ENCODE results near the gene GALNT9. TPM values are rescaled to one million over a fixed set of nuclear protein-coding genes. Genes with fewer than 3 reads are reported as not detected.
"Not testable (repeated sequence)": the region's sequence is repeated elsewhere in the genome, so short reads cannot be mapped to it uniquely, and the experiment has no call there.

Gene GALNT9
- total RNA-seq, 1 donor from 2014 or later = 0.08 TPM

DNA sequence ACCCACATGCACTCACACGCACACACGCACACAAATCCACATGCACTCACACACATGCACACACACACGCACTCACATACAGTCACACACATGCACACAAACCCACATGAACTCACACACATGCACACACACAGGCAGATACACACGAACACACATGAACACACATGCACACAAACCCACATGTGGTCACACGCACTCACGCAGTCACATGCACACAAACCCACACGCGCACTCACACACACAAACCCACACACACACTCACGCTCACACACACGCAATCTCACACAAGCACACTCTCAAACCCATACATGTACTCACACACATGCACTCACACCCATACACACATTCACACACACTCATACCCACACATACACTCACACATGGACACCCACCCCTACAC lies 61.5 kb downstream of the GALNT9 start:
- no peak for DNase-seq (ENCODE audit: low read depth)

DNA sequence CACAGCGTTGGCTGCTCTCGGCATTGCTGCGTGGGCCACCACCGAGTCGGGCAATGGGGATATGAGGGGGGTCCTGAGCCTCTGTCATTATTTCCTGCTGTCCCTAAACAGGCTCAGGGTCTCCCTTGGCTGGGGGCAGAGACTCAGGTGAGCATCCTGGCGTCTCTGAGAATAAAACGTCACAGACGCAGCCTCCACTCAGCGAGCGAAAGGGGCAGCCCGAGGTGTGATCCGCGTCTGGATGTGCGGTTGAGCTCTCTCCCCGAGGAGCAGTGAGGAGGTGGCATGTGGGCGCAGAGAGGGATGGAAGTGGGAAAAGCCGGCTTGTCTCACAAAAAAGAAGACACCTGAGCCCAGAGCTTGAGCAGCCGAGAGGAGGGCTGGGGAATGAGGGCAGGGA lies 62.6 kb downstream of the GALNT9 start:
- DNase-seq (ENCODE audit: low read depth) = no peak

DNA sequence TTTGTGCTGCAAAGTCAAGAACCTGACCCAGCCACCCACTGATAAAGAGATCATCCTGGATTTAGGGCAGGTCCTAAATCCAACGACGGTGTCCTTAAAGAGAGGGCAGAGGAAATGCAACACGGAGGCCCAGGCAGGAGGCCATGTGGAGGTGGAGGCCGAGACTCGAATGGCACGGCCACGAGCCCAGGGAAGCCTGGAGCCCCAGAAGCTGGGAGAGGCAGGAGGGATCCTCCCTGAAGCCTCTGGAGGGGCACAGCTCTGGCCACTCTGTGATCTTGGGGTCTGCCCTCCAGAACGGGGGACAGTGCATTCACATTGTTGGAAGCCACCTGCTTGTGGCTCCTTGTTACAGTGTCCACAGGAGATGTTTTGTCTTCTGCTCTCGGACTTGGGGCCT lies 63.0 kb downstream of the GALNT9 start:
- DNase-seq (ENCODE audit: low read depth) = no peak

GRCh38 chr12:132265822-132266221 lies 63.6 kb downstream of the GALNT9 start:
- DNase-seq (ENCODE audit: low read depth) = not testable (repeated sequence)

- DNase-seq (ENCODE audit: low read depth) = no peak
Measured at GRCh38 chr12:132265056-132265800, 64.2 kb downstream of the GALNT9 start.

- DNase-seq (ENCODE audit: low read depth) = no peak
Measured at GRCh38 chr12:132264086-132265010, 65.0 kb downstream of the GALNT9 start.

GRCh38 chr12:132263451-132264049 lies 65.8 kb downstream of the GALNT9 start:
- no peak for DNase-seq (ENCODE audit: low read depth)

DNA sequence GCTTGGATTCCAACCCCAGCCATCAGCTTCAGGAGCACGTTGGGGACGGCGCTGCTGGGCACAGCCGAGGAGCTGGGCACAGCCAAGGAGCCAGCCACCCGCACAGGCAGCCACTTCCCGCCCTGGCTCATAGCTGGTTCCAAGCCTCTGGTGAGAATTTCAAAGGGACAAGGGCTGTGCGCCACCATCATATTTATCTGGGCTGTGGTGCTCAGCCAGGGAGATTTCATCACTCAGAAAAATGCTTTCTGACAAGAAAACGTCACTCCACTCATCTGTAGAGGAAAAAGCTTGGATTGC lies 66.4 kb downstream of the GALNT9 start:
- no peak for DNase-seq (ENCODE audit: low read depth)

DNA sequence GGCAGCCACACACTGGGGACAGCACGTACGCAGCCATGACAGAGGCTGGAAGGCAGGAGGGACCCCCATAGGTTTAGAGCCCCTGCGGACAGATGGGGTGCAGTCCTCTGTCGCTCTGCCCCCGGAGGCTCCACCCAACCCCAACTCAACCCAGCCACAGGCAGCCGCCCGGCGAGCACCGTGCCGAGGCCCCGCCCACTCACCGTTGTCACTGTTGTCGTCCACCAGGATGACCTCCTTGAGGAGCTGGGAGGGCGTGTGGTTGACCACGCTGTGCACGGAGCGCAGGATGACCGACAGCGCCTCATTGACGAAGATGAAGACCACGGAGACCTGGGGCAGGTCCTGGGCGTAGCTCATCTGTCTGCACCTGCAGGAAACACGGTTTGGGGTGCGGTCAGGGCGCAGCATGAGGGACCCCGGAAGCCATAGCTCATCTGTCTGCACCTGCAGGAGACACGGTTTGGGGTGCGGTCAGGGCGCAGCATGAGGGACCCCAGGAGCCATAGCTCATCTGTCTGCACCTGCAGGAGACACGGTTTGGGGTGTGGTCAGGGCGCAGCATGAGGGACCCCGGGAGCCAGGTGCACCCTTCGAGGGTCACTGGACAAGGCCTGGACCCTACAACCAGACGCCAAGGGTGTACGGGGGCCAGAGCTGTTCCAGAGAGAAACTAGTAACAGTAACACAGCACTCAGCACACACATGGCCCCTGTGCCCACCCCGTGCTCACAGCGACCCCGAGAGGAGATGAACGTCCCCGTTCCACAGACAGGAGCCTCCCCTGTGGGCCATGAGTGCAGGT lies 66.9 kb downstream of the GALNT9 start:
- DNase-seq (ENCODE audit: low read depth) = no peak

DNA sequence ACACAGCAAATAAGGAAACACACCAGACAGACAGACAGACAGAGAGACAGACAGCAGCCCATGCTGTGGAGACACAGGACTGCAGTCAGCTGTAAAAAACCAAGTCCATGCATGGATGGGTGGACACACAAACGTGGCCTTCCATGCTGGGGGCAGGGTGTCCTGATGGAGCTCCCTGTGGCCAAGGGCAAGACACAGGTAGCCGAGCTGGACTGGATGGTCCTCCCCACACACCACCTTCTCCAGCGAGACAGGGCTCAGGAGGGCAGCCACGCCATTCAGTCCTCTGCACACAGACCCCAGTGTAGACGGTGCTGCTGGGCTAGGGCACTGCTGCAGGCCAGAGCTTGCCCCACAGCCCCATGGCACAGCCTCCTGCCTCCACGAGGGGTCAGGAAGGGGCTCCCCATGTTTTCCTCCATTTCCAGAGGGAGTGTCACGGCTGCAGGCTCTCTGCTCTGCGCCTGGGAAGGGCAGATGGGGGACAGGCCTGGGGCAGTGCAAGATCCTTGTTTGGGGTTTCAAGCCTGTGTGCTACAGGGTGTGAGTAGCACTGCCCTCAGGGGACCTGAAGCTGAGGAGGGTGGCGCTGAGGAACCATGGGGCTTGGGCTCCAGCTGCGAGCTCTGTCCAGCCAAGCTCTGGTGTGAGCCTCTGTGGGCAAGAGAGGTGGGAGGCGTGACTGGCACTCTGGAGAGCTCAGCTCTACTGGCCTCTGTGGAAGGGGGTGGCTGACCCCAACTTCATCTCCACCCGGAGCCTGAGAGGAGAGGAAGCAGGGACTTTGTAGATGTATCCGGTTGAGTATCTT lies 67.9 kb downstream of the GALNT9 start:
- no peak for DNase-seq (ENCODE audit: low read depth)

GRCh38 chr12:132260721-132261120 lies 68.7 kb downstream of the GALNT9 start:
- DNase-seq (ENCODE audit: low read depth) = no peak

GRCh38 chr12:132259872-132260695 lies 69.3 kb downstream of the GALNT9 start:
- no peak for DNase-seq (ENCODE audit: low read depth)

DNA sequence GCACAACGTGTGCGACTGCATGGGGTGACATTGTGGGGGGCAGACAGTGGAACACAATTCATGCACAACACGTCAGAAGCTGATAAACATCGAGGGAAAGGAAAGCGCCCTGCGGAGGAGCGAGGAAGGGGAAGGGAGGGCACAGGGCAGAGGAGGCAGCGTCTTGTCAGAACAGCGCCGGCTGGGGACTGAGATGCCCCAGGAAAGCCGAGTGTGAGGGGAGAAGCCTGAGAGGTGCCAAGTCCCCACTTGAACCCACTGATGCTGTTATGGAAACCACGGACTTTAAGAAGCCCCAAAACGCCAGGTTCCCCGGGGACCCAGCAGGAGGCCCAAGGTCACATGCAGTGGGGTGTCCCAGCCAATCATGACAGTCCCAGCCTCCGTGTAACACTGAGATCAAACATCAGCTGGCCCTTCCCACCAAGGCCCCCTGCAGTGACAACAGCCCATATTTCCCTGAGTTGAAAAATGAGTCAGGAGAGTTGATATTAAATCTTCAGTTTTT lies 70.0 kb downstream of the GALNT9 start:
- no peak for DNase-seq (ENCODE audit: low read depth)

- DNase-seq (ENCODE audit: low read depth) = no peak
Measured at GRCh38 chr12:132258543-132258942, 70.8 kb downstream of the GALNT9 start.

DNA sequence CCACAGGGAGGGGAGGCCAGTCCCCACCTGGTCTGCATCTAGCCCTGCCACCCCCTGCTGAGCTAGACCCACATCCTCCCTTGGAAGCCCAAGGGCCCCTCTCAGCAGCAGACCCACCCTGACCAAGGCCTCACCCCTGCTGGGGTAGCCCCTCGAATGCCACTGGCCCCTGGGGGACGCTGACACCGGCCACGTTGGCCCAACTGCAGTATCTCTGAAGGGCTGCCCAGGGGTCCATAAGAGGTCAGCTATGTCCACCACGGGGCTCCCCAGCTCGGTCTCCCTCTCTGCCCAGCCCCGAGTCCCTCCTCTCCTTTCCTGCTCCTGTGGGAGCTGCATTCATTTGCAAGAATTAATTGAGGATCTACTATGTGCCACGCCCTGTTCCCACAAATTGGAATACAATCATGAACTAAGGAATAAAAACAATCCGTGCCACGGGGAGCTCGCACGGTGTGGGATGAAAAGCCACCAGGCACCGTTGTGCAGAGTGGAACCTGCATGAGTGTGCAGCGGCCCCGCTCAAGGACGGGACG lies 71.4 kb downstream of the GALNT9 start:
- DNase-seq (ENCODE audit: low read depth) = no peak

GRCh38 chr12:132257206-132257954 lies 72.0 kb downstream of the GALNT9 start:
- no peak for DNase-seq (ENCODE audit: low read depth)

DNA sequence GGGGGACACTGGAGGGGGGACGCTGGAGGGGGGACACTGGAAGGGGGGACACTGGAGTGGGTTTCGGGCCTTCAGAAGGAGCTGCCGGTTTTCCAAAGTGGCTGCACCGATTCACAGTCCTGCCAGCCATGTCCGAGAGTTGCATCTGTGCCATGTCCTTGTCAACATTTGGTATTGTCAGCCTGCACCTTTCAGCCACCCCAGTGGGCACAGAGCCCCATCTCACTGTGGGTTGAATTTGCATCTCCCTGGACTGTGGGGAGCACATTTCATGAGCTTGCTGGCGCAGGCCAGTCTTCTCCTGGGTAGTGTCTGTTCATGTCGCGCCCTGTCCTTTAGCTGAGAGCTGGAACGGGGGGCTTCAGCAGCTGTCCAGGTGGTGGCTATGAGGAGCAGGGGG lies 72.7 kb downstream of the GALNT9 start:
- DNase-seq (ENCODE audit: low read depth) = no peak

GRCh38 chr12:132255642-132256041 lies 73.7 kb downstream of the GALNT9 start:
- no peak for DNase-seq (ENCODE audit: low read depth)
